HTERT RPE-1 (cell line): Measurements from ENCODE around the gene NRARP.

Experiments used
- in situ Hi-C: fragments of 300-500 bp; cut with MboI; formaldehyde crosslinking; loops from 4 replicates; pipeline ENCODE4 v1.14.3; 2020; ENCODE audit warnings: low sequenced_read_pairs

Gene NRARP

GRCh38 chr9:137300567-137301080, 1.4 kb downstream of the NRARP start:
- in situ Hi-C loops = no loop called here

- in situ Hi-C loops = no loop called here
Measured at GRCh38 chr9:137299938-137300337, 2.1 kb downstream of the NRARP start.

GRCh38 chr9:137299203-137299565, 2.9 kb downstream of the NRARP start:
- in situ Hi-C loops = no loop called here

- in situ Hi-C loops = no loop called here
Measured at GRCh38 chr9:137298401-137299202, 3.5 kb downstream of the NRARP start.

- in situ Hi-C loops = no loop called here
Measured at GRCh38 chr9:137297966-137298365, 4.1 kb downstream of the NRARP start.

- in situ Hi-C loops = no loop called here
Measured at GRCh38 chr9:137296670-137297664, 5.1 kb downstream of the NRARP start.

GRCh38 chr9:137295849-137296669, 6.0 kb downstream of the NRARP start:
- in situ Hi-C loops = no loop called here

GRCh38 chr9:137295238-137295811, 6.7 kb downstream of the NRARP start:
- in situ Hi-C loops = no loop called here

GRCh38 chr9:137294681-137295237, 7.3 kb downstream of the NRARP start:
- in situ Hi-C loops = no loop called here

- in situ Hi-C loops = no loop called here
Measured at GRCh38 chr9:137294091-137294680, 7.9 kb downstream of the NRARP start.

- in situ Hi-C loops = no loop called here
Measured at GRCh38 chr9:137293482-137294090, 8.5 kb downstream of the NRARP start.

- in situ Hi-C loops = no loop called here
Measured at GRCh38 chr9:137293094-137293481, 9.0 kb downstream of the NRARP start.

GRCh38 chr9:137286975-137287383, 15.1 kb downstream of the NRARP start:
- in situ Hi-C loops = no loop called here

- in situ Hi-C loops = no loop called here
Measured at GRCh38 chr9:137281345-137282116, 20.5 kb downstream of the NRARP start.

- in situ Hi-C loops = no loop called here
Measured at GRCh38 chr9:137280474-137281344, 21.4 kb downstream of the NRARP start.

GRCh38 chr9:137279741-137280473, 22.2 kb downstream of the NRARP start:
- in situ Hi-C loops = no loop called here
